GM20000 (cell line): ENCODE measurements around the gene TTC7B.

Experiments used
- DNase-seq: peaks from one replicate; pipeline ENCODE4 v3.0.0; 2012; ENCODE audit warnings: low spot score
- CTCF ChIP-seq: IDR thresholded peaks from 2 replicates; pipeline ENCODE4 v1.5.1; 2012; ENCODE audit warnings: mild to moderate bottlenecking, control low read depth; ENCODE audit errors: extremely low read depth, missing control alignments

Gene TTC7B

GRCh38 chr14:90549794-90550641, 266.2 kb downstream of the TTC7B start:
- TF ChIP-seq CTCF: no peak
- DNase-seq: no peak

GRCh38 chr14:90548455-90548854, 267.8 kb downstream of the TTC7B start:
- no peak for DNase-seq
- no peak for TF ChIP-seq CTCF

- no peak for TF ChIP-seq CTCF
- no peak for DNase-seq
Measured at GRCh38 chr14:90547968-90548367, 268.3 kb downstream of the TTC7B start.

GRCh38 chr14:90547250-90547649, 269.0 kb downstream of the TTC7B start:
- no peak for TF ChIP-seq CTCF
- DNase-seq: no peak

GRCh38 chr14:90546767-90547166, 269.5 kb downstream of the TTC7B start:
- TF ChIP-seq CTCF: no peak
- DNase-seq: no peak

GRCh38 chr14:90545966-90546751, 270.1 kb downstream of the TTC7B start:
- DNase-seq: no peak
- TF ChIP-seq CTCF: no peak

- no peak for DNase-seq
- no peak for TF ChIP-seq CTCF
Measured at GRCh38 chr14:90545382-90545781, 270.8 kb downstream of the TTC7B start.
